IMR-90 (cell line): Measurements from ENCODE around the gene COPA.

ENCODE experiments used
- CEBPB ChIP-seq: IDR thresholded peaks from 2 replicates; pipeline ENCODE4 v1.6.1; 2012; ENCODE audit warnings: low read depth, low read length, improper control_type of control experiment
- POLR2A ChIP-seq: IDR thresholded peaks from 2 replicates; pipeline ENCODE4 v1.6.1; 2012; ENCODE audit warnings: mild to moderate bottlenecking, low read depth, low read length
- RAD21 ChIP-seq: IDR thresholded peaks from 2 replicates; pipeline ENCODE4 v1.6.1; 2012; ENCODE audit warnings: low read length, improper control_type of control experiment
- RCOR1 ChIP-seq: IDR thresholded peaks from 2 replicates; pipeline ENCODE4 v1.6.1; 2012; ENCODE audit warnings: mild to moderate bottlenecking, low read length, improper control_type of control experiment; ENCODE audit not compliant: insufficient replicate concordance
- RFX5 ChIP-seq: IDR thresholded peaks from 2 replicates; pipeline ENCODE4 v1.8.0; 2012; ENCODE audit warnings: low read depth, mild to moderate bottlenecking, low read length, moderate library complexity
- SMC3 ChIP-seq: fragments of 150-350 bp; IDR thresholded peaks from 2 replicates; pipeline ENCODE4 v1.6.1; 2016; ENCODE audit warnings: low read depth, mild to moderate bottlenecking, antibody characterized with exemption, low read length, moderate library complexity
- TF ChIP-seq, protein P1 (sequence below): conservative IDR thresholded peaks from 2 replicates; pipeline ENCODE4 v1.5.1; 2012; ENCODE audit warnings: mild to moderate bottlenecking, low read depth, low read length, improper control_type of control experiment
- TF ChIP-seq, protein P2 (sequence below): fragments of 150-350 bp; IDR thresholded peaks from 2 replicates; pipeline ENCODE4 v1.6.1; 2016; ENCODE audit warnings: low read depth, mild to moderate bottlenecking, low read length, moderate library complexity, borderline replicate concordance

DNA sequence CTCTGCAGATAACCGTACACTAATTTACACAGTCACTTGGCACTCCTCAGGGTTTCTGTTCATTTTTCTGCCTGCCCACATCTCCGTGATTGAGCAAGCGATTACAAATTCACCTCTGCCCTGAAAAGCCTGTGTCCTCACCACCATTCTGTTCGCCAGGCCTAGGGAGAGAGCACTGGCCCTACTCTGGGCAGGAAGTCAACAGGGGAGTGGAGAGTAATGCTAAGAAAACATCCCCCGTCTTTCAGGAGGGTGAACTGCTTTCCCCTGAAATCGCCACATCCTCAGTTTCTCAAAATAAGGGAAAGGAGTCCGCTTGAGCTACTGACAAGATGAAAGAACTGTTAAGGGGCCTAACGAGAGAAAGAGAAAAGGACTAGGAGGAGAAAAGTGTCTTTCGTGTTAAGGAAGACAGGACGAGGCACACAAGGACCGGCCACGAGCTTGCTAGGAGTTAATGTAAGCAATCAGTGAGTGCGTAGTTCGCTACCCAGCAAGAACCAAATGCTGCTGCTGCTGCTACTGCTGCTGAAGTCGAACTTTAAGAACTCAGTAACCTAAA lies 58.7 kb downstream of the COPA start:
- TF ChIP-seq, protein P1, sequence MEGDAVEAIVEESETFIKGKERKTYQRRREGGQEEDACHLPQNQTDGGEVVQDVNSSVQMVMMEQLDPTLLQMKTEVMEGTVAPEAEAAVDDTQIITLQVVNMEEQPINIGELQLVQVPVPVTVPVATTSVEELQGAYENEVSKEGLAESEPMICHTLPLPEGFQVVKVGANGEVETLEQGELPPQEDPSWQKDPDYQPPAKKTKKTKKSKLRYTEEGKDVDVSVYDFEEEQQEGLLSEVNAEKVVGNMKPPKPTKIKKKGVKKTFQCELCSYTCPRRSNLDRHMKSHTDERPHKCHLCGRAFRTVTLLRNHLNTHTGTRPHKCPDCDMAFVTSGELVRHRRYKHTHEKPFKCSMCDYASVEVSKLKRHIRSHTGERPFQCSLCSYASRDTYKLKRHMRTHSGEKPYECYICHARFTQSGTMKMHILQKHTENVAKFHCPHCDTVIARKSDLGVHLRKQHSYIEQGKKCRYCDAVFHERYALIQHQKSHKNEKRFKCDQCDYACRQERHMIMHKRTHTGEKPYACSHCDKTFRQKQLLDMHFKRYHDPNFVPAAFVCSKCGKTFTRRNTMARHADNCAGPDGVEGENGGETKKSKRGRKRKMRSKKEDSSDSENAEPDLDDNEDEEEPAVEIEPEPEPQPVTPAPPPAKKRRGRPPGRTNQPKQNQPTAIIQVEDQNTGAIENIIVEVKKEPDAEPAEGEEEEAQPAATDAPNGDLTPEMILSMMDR: no peak
- TF ChIP-seq RFX5 (no peak), RAD21 (no peak), SMC3 (peak; percentile 5; the same call in 1 of the 2 replicates), RCOR1 (no peak), POLR2A (peak; percentile 33; the same call in 1 of the 2 replicates), CEBPB (peak; percentile 93)
- TF ChIP-seq, protein P2, sequence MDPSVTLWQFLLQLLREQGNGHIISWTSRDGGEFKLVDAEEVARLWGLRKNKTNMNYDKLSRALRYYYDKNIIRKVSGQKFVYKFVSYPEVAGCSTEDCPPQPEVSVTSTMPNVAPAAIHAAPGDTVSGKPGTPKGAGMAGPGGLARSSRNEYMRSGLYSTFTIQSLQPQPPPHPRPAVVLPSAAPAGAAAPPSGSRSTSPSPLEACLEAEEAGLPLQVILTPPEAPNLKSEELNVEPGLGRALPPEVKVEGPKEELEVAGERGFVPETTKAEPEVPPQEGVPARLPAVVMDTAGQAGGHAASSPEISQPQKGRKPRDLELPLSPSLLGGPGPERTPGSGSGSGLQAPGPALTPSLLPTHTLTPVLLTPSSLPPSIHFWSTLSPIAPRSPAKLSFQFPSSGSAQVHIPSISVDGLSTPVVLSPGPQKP: no peak
